OCI-LY1 (cell line): ENCODE data around the gene KXD1.

Source experiments
- H2AFZ ChIP-seq: fragments of 200-600 bp; sonication (generic), shearing (Covaris generic); 2 replicates; pipeline ENCODE4 v1.6.0; 2014; ENCODE audit warnings: antibody characterized with exemption, mild to moderate bottlenecking, low read length
- H3F3A ChIP-seq: fragments of 200-600 bp; sonication (generic), shearing (Covaris generic); 2 replicates; pipeline ENCODE4 v1.6.0; 2014; ENCODE audit warnings: mild to moderate bottlenecking, antibody characterized with exemption, low read length, moderate library complexity; ENCODE audit not compliant: insufficient read depth
- H3K27ac ChIP-seq: fragments of 200-600 bp; sonication (generic); 2 replicates; pipeline ENCODE4 v1.5.1; 2014; ENCODE audit warnings: low read length, mixed run types, mild to moderate bottlenecking, low read depth; ENCODE audit not compliant: poor library complexity, severe bottlenecking
- H3K27me3 ChIP-seq: fragments of 200-600 bp; sonication (generic); 2 replicates; pipeline ENCODE4 v1.6.0; 2014; ENCODE audit warnings: antibody characterized with exemption, mild to moderate bottlenecking, low read length, moderate library complexity; ENCODE audit not compliant: insufficient read depth
- H3K36me3 ChIP-seq: fragments of 200-600 bp; sonication (generic); 2 replicates; pipeline ENCODE4 v1.6.1; 2014; ENCODE audit warnings: mild to moderate bottlenecking, antibody characterized with exemption, low read length, moderate library complexity, mixed read lengths; ENCODE audit not compliant: insufficient read depth
- H3K4me1 ChIP-seq: fragments of 200-600 bp; sonication (generic); 2 replicates; pipeline ENCODE4 v1.5.1; 2014; ENCODE audit warnings: mild to moderate bottlenecking, low read length, moderate library complexity; ENCODE audit not compliant: insufficient read depth, severe bottlenecking
- H3K4me2 ChIP-seq: fragments of 200-600 bp; sonication (generic), shearing (Covaris generic); 2 replicates; pipeline ENCODE4 v1.6.1; 2014; ENCODE audit warnings: low read length
- H3K4me3 ChIP-seq: fragments of 200-600 bp; sonication (generic); 2 replicates; pipeline ENCODE4 v1.5.1; 2014; ENCODE audit warnings: low read length, low read depth, mild to moderate bottlenecking, mixed read lengths; ENCODE audit not compliant: poor library complexity, severe bottlenecking
- H3K79me2 ChIP-seq: fragments of 200-600 bp; shearing (Covaris generic); 2 replicates; pipeline ENCODE4 v1.6.1; 2016; ENCODE audit warnings: mixed run types, low read length, mixed read lengths; ENCODE audit not compliant: insufficient read depth
- H3K9ac ChIP-seq: fragments of 200-600 bp; sonication (generic), shearing (Covaris generic); 2 replicates; pipeline ENCODE4 v1.6.1; 2014; ENCODE audit warnings: mild to moderate bottlenecking, low read length, mixed read lengths
- H3K9me2 ChIP-seq: fragments of 200-600 bp; sonication (generic), shearing (Covaris generic); 2 replicates; pipeline ENCODE4 v1.6.1; 2014; ENCODE audit warnings: low read depth, mild to moderate bottlenecking, low read length, mixed read lengths
- H3K9me3 ChIP-seq: fragments of 200-600 bp; shearing (Covaris generic); 2 replicates; pipeline ENCODE4 v1.6.1; 2014; ENCODE audit warnings: low read length, mixed read lengths
- H4K20me1 ChIP-seq: fragments of 200-600 bp; sonication (generic), shearing (Covaris generic); 2 replicates; pipeline ENCODE4 v1.6.0; 2016; ENCODE audit warnings: mild to moderate bottlenecking, low read length; ENCODE audit not compliant: insufficient read depth
- EZH2 ChIP-seq: fragments of 200-600 bp; sonication (generic), shearing (Covaris generic); IDR thresholded peaks from 2 replicates; pipeline ENCODE4 v1.8.0; 2017; ENCODE audit warnings: borderline replicate concordance, mixed run types, mild to moderate bottlenecking, antibody characterized with exemption, low read length, moderate library complexity, mixed read lengths
- TF ChIP-seq, protein P1 (sequence below): fragments of 200-600 bp; sonication (generic), shearing (Covaris generic); IDR thresholded peaks from 2 replicates; pipeline ENCODE4 v1.5.1; 2017; ENCODE audit warnings: mild to moderate bottlenecking, antibody characterized with exemption, low read length, moderate library complexity, mixed read lengths

The KXD1 gene

DNA sequence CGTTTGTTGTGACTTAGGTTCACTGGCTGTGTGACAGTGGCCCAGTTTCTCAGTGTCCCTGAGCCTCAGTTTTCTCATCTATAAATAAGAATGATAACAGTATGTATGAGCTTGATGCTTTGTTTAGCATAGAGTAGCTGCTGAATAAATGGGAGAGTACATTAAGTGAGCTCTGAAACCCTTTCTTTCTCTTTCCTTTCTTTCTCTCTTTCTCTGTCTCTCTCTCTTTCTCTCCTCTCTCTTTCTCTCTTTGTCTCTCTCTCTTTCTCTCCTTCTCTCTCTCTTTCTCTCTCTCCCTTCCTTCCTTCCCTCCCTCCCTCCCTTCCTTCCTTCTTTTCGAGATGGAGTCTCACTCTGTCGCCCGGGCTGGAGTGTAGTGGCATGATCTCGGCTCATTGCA lies 2.0 kb downstream of the KXD1 start:
- Histone ChIP-seq H3K4me3 (peak overlapping the region; percentile 82), H3K9me3 (no peaks in the 10 kb centered on the region), H2AFZ (no peak overlapping the region), H3F3A (no peaks in the 10 kb centered on the region), H3K9me2 (no peaks in the 10 kb centered on the region), H3K4me2 (peak overlapping the region; percentile 97), H3K27me3 (no peaks in the 10 kb centered on the region), H3K9ac (peak overlapping the region; percentile 37; the same call in 1 of the 2 replicates), H3K36me3 (peaks cover 30% of the 10 kb centered on the region), H3K79me2 (peaks cover 13% of the 10 kb centered on the region), H3K27ac (no peak overlapping the region), H3K4me1 (peaks cover 25% of the 10 kb centered on the region), H4K20me1 (no peaks in the 10 kb centered on the region)
- TF ChIP-seq, protein P1, sequence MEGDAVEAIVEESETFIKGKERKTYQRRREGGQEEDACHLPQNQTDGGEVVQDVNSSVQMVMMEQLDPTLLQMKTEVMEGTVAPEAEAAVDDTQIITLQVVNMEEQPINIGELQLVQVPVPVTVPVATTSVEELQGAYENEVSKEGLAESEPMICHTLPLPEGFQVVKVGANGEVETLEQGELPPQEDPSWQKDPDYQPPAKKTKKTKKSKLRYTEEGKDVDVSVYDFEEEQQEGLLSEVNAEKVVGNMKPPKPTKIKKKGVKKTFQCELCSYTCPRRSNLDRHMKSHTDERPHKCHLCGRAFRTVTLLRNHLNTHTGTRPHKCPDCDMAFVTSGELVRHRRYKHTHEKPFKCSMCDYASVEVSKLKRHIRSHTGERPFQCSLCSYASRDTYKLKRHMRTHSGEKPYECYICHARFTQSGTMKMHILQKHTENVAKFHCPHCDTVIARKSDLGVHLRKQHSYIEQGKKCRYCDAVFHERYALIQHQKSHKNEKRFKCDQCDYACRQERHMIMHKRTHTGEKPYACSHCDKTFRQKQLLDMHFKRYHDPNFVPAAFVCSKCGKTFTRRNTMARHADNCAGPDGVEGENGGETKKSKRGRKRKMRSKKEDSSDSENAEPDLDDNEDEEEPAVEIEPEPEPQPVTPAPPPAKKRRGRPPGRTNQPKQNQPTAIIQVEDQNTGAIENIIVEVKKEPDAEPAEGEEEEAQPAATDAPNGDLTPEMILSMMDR, result no peak
- no peak for TF ChIP-seq EZH2

DNA sequence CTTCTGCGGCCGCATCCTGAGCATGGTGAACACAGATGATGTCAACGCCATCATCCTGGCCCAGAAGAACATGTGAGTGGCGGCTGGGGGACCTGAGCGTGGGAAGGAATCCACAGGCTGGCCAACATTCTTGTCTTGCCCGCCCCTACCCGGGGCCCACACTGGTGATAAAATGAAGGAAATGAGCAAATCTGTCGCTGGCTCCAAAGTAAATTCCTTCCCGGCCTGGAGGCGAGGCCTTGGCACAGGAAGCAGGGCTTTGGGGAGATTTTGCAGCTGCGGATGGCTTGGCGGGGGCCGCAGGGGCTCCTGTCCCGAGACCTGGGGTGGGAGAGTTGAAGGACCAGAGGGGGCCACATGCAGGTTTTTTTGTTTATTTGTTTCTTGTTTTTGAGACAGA lies 4.4 kb downstream of the KXD1 start:
- Histone ChIP-seq H3K27me3 (no peaks in the 10 kb centered on the region), H3F3A (no peaks in the 10 kb centered on the region), H3K4me3 (no peak overlapping the region), H3K79me2 (peaks cover 13% of the 10 kb centered on the region), H3K4me2 (no peak overlapping the region), H3K36me3 (peaks cover 51% of the 10 kb centered on the region), H3K9me3 (no peaks in the 10 kb centered on the region), H4K20me1 (no peaks in the 10 kb centered on the region), H3K9ac (no peak overlapping the region), H2AFZ (no peak overlapping the region), H3K4me1 (peaks cover 17% of the 10 kb centered on the region), H3K9me2 (no peaks in the 10 kb centered on the region), H3K27ac (no peak overlapping the region)
- TF ChIP-seq, protein P1, result no peak

DNA sequence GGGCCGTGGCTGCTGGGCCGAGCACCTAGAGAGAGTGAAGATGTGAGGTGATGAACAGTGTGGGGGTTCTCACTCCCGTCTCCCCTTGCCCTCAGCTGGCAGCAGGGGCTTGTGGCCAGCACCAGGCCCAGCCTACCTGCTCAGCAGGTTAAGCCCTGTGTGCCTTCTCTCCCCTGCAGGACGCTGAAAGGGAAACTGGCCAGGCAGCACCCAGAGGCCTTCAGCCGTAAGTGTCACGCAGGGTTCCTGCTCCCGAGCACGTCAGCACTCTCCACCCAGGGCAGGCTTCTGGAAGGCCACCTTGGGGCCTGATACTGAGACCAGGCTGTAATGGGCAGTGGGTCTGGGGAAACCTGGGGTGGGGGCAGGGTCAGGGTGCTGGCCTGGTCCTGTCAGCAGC lies 9.3 kb downstream of the KXD1 start:
- Histone ChIP-seq H3K4me2 (no peak overlapping the region), H3K36me3 (peaks cover 75% of the 10 kb centered on the region), H2AFZ (no peak overlapping the region), H4K20me1 (no peaks in the 10 kb centered on the region), H3K27me3 (no peaks in the 10 kb centered on the region), H3K9me2 (no peaks in the 10 kb centered on the region), H3K4me1 (peaks cover 7% of the 10 kb centered on the region), H3F3A (no peaks in the 10 kb centered on the region), H3K4me3 (no peak overlapping the region), H3K9me3 (no peaks in the 10 kb centered on the region), H3K9ac (no peak overlapping the region), H3K27ac (no peak overlapping the region), H3K79me2 (peaks cover under 1% of the 10 kb centered on the region; the same call in 1 of the 2 replicates)
- no peak for TF ChIP-seq EZH2
- TF ChIP-seq, protein P1, result no peak
